LNCAP (cell line): ENCODE data around the gene ARAP1.

Source experiments
- CTCF ChIP-seq: fragments of 450-650 bp; IDR thresholded peaks from 2 replicates; pipeline ENCODE4 v1.5.1; 2017; ENCODE audit warnings: mild to moderate bottlenecking

The ARAP1 gene

GRCh38 chr11:72781313-72782080 is 29.3 kb upstream of the ARAP1 start:
- no peak for TF ChIP-seq CTCF

GRCh38 chr11:72781063-72781312 is 28.8 kb upstream of the ARAP1 start:
- no peak for TF ChIP-seq CTCF

GRCh38 chr11:72780296-72781062 is 28.3 kb upstream of the ARAP1 start:
- no peak for TF ChIP-seq CTCF

DNA sequence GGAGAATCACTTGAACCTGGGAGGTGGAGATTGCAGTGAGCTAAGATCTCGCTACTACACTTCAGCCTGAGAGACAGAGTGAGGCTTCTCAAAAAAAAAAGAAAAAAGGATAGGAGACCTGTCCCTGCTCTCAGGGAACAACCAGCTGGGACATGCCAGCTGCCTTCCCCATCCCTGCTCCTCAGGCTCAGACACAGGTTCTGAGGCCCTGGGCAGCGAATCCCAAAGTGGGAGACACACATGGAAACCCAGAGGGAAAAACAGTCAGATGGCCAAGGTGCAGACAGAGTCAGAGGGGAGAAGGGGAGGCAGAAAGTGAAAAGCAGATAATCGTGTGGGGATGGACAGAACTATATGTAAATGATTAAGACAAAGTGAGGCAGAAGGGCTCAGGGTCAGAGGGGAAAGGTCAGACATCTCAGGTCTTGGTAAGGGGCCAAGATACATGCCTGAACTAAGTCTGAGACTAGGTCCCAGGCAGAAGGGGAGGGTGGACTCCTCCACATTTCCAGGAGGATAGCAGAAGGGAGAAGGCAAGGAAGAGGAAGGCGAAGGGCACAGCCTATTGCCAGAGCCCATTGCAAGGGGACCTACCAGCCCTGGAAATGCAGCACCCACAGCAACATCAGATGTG is 27.4 kb upstream of the ARAP1 start:
- no peak for TF ChIP-seq CTCF

- no peak for TF ChIP-seq CTCF
Observed at GRCh38 chr11:72778535-72779494, 26.6 kb upstream of the ARAP1 start.

DNA sequence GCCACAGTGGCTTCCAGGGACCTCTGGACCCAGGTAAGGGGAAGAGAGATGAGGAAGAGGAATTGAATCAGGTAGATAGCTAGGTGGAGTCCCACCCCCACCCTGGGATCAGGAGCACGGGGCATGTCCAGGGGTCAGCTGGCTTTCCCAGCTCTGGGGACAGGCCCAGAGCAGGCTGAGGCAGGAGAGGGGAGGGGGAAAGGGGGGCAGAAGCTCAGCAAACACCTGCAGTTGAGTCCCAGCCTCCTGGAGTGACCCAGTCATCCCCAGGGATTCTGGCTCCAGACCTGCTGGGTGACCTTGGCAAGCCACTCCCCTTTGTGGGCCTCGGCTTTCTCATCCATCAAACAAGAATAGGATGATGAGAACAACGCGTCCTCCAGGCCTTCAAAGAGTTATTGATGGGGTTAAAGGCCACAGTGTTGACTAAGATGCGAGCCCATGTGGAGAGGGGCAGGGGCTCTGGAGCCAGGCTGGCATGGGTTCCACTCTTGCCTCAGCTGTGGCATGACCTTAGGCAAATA is 25.6 kb upstream of the ARAP1 start:
- TF ChIP-seq CTCF = no peak
